ENCODE data around the gene SGPP2. TPM values are rescaled to one million over a fixed set of nuclear protein-coding genes. Genes with fewer than 3 reads are reported as not detected.

Gene SGPP2
- total and polyA plus RNA-seq, 2 of the 4 experiments (the other 2 are of a cell fraction) = not detected

DNA sequence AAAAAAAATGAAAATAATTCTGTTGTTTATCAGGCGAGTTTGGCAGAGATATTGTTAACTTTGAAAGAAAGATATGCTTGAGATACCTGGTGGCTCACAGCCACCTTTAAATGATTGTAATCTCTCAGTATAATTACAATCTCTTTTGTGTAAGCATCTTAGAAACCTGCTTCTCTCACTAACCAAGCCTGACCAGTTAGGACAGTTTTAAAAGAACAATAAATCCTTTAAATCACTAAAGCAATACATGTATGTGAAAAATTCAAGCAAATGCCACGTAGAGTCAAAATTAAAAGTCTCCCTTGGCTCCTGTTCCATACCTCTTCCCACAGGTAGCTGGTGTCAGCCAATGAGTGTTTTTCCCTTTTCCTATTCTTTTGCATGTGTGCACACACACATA lies 15.7 kb upstream of the SGPP2 start:
- H4K91ac ChIP-seq (ENCODE audit: insufficient read depth, low read depth, low read length) = no peak overlapping the region
- no CpG with 5 or more reads among the region's 2 CpGs for WGBS, 2 experiments (ENCODE audit: extremely low coverage in 2 of 2, insufficient read length in 1 of 2)
- ChIA-PET POLR2A (ENCODE audit: unreplicated experiment) (no interaction called here), CTCF (no interaction called here)
- 0 out of 2 replicates have a peak, but pooled peaks cover 2% of the 10 kb centered on the region for H3K9me3 ChIP-seq (ENCODE audit: control insufficient read depth, insufficient read depth, low read length)
- no peak overlapping the region for H4K5ac ChIP-seq (ENCODE audit: low read depth, low read length)
- H2AK5ac ChIP-seq (ENCODE audit: low read depth, low read length) = no peak overlapping the region
- intact Hi-C loops (cut with micrococcal nuclease) (no loop called here), in situ Hi-C loops (cut with MboI; ENCODE audit: low sequenced_read_pairs) (no loop called here), dilution Hi-C loops (cut with HindIII; ENCODE audit: low sequenced_read_pairs, unreplicated experiment) (no loop called here)
- no peak overlapping the region for H2BK20ac ChIP-seq (ENCODE audit: low read depth, low read length)
- H3K4ac ChIP-seq (ENCODE audit: low read depth, low read length) = no peak overlapping the region
- no peak overlapping the region for H3K4me3 ChIP-seq (ENCODE audit: insufficient read depth, low read depth, low read length)
- no peaks in the 10 kb centered on the region for H3K9me1 ChIP-seq (ENCODE audit: insufficient read depth, low read length)
- no peaks in the 10 kb centered on the region for H4K20me1 ChIP-seq (ENCODE audit: insufficient read depth, low read length)
- no peak overlapping the region for H2AK9ac ChIP-seq (replicated peaks; ENCODE audit: low read depth, low read length, poor library complexity)
- no peak overlapping the region for H4K8ac ChIP-seq (ENCODE audit: low read depth in 2 of 2, low read length in 2 of 2)
- no peak overlapping the region for H3K14ac ChIP-seq (replicated peaks; ENCODE audit: low read depth, low read length)
- ATAC-seq (ENCODE audit: low read depth) (no peak), DNase-seq (no peak)
- no peak overlapping the region for H2BK15ac ChIP-seq (ENCODE audit: low read depth, low read length)
- TF ChIP-seq MAFK (IDR thresholded peaks at IDR 0.05; ENCODE audit: low read depth, low read length) (no peak), FOS (IDR thresholded peaks at IDR 0.05; ENCODE audit: low read depth, low read length) (no peak), MAZ (IDR thresholded peaks at IDR 0.05; ENCODE audit: borderline replicate concordance, low read depth, low read length) (no peak), CEBPB (IDR thresholded peaks at IDR 0.05; ENCODE audit: low read depth, low read length) (no peak), MXI1 (IDR thresholded peaks at IDR 0.05; ENCODE audit: borderline replicate concordance, low read depth, low read length) (no peak)
- TF ChIP-seq, protein P1, sequence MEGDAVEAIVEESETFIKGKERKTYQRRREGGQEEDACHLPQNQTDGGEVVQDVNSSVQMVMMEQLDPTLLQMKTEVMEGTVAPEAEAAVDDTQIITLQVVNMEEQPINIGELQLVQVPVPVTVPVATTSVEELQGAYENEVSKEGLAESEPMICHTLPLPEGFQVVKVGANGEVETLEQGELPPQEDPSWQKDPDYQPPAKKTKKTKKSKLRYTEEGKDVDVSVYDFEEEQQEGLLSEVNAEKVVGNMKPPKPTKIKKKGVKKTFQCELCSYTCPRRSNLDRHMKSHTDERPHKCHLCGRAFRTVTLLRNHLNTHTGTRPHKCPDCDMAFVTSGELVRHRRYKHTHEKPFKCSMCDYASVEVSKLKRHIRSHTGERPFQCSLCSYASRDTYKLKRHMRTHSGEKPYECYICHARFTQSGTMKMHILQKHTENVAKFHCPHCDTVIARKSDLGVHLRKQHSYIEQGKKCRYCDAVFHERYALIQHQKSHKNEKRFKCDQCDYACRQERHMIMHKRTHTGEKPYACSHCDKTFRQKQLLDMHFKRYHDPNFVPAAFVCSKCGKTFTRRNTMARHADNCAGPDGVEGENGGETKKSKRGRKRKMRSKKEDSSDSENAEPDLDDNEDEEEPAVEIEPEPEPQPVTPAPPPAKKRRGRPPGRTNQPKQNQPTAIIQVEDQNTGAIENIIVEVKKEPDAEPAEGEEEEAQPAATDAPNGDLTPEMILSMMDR (conservative IDR thresholded peaks at IDR 0.05; ENCODE audit: low read depth, low read length) = no peak
- no peak overlapping the region for H2BK5ac ChIP-seq (ENCODE audit: low read depth, low read length, poor library complexity, severe bottlenecking)
- no peaks in the 10 kb centered on the region for H3K4me1 ChIP-seq (ENCODE audit: control insufficient read depth, insufficient read depth, low read length)
- H3K23ac ChIP-seq (ENCODE audit: low read depth, low read length) = no peak overlapping the region
- BruUV-seq (replicated peaks) = no TSS peak
- no peak overlapping the region for H2AFZ ChIP-seq (replicated peaks; ENCODE audit: low read length, poor library complexity)
- no peak overlapping the region for H2BK120ac ChIP-seq (ENCODE audit: low read depth, low read length)
- H3K79me1 ChIP-seq (ENCODE audit: low read depth in 1 of 2, low read length in 2 of 2) = no peaks in the 10 kb centered on the region
- H3K9ac ChIP-seq (ENCODE audit: low read depth, low read length) = no peak overlapping the region
- no peaks in the 10 kb centered on the region for H3K27me3 ChIP-seq (ENCODE audit: control insufficient read depth, insufficient read depth, low read length)
- no peak overlapping the region for H3K4me2 ChIP-seq (ENCODE audit: low read depth, low read length)
- H3K18ac ChIP-seq (ENCODE audit: low read depth, low read length) = no peak overlapping the region
- no peaks in the 10 kb centered on the region for H3K36me3 ChIP-seq (ENCODE audit: control insufficient read depth, insufficient read depth, low read length)
- no peak overlapping the region for H3K27ac ChIP-seq (ENCODE audit: insufficient read depth, low read length)
- H3K56ac ChIP-seq (ENCODE audit: extremely low read depth, insufficient read depth, low read length) = no peak overlapping the region

Data from IMR-90 (cell line).